ENCODE results near the gene STARD3. TPM values are rescaled to one million over a fixed set of nuclear protein-coding genes. Genes with fewer than 3 reads are reported as not detected.

STARD3 gene
- total and polyA plus RNA-seq, 4 donors, result 27.4 to 79.7 (median 64.8) TPM

GRCh38 chr17:39663688-39664580, 27.0 kb downstream of the STARD3 start:
- Histone ChIP-seq H3K36me3 (ENCODE audit: control insufficient read depth in 4 of 4, insufficient read depth in 4 of 4, low read length in 4 of 4) (peaks cover 0 to 35% (median 5%) of the 10 kb centered on the region in 4 donors), H3K4me1 (ENCODE audit: control insufficient read depth in 5 of 5, insufficient read depth in 5 of 5, low read length in 5 of 5) (peaks cover 0 to 54% (median 8%) of the 10 kb centered on the region in 5 donors), H3K9me3 (ENCODE audit: control insufficient read depth in 4 of 4, insufficient read depth in 3 of 4, low read length in 3 of 4) (no peaks in the 10 kb centered on the region), H3K27ac (ENCODE audit: low read depth in 1 of 2, low read length in 1 of 2) (peak overlapping the region; percentile 0 to 91), H3K9ac (ENCODE audit: insufficient read depth in 1 of 2, low read length in 2 of 2) (no peak overlapping the region), H3K4me3 (no peak overlapping the region), H3K27me3 (ENCODE audit: control insufficient read depth in 3 of 3, insufficient read depth in 3 of 3, low read length in 2 of 3) (peaks cover 0 to 10% (median 4%) of the 10 kb centered on the region in 3 donors)
- ATAC-seq (ENCODE audit: insufficient read depth, low FRiP score) (no peak), DNase-seq (no peak)
- TF ChIP-seq CTCF (IDR thresholded peaks at IDR 0.05; ENCODE audit: control extremely low read depth, extremely low read depth), result no peak
- 57 to 73% methylated on average over 17 of the region's 17 CpGs for WGBS, 2 donors

GRCh38 chr17:39664581-39665561, 27.9 kb downstream of the STARD3 start, which contains the start of gene TCAP:
TSS of gene TCAP (plus strand) at chr17:39665349. CDS start at chr17:39665360, 11 bp downstream.
- WGBS, 2 donors, result 65% methylated on average over 15 of the region's 15 CpGs
- DNase-seq (peak in 1 of 3 donors; percentile 34), ATAC-seq (ENCODE audit: insufficient read depth, low FRiP score) (no peak)
- no peaks in the 10 kb centered on the region for H3K9me3 ChIP-seq (ENCODE audit: control insufficient read depth in 4 of 4, insufficient read depth in 3 of 4, low read length in 3 of 4)
- peaks cover 0 to 29% (median 5%) of the 10 kb centered on the region in 4 donors for H3K36me3 ChIP-seq (ENCODE audit: control insufficient read depth in 4 of 4, insufficient read depth in 4 of 4, low read length in 4 of 4)
- no peak within 1 kb of the TSS for H3K4me3 ChIP-seq
- peaks cover 0 to 54% (median 5%) of the 10 kb centered on the region in 5 donors for H3K4me1 ChIP-seq (ENCODE audit: control insufficient read depth in 5 of 5, insufficient read depth in 5 of 5, low read length in 5 of 5)
- no peak within 1 kb of the TSS for H3K9ac ChIP-seq (ENCODE audit: insufficient read depth in 1 of 2, low read length in 2 of 2)
- H3K27me3 ChIP-seq (ENCODE audit: control insufficient read depth in 3 of 3, insufficient read depth in 3 of 3, low read length in 2 of 3), result peaks cover 0 to 10% (median 4%) of the 10 kb centered on the region in 3 donors
- no peak for TF ChIP-seq CTCF (IDR thresholded peaks at IDR 0.05; ENCODE audit: control extremely low read depth, extremely low read depth)
- H3K27ac ChIP-seq (ENCODE audit: low read depth in 1 of 2, low read length in 1 of 2), result peak within 1 kb of the TSS; percentile 15 to 91

- no peak for ATAC-seq (ENCODE audit: insufficient read depth, low FRiP score)
- no peaks in the 10 kb centered on the region for H3K9me3 ChIP-seq (ENCODE audit: control insufficient read depth in 4 of 4, insufficient read depth in 3 of 4, low read length in 3 of 4)
- H3K4me3 ChIP-seq, result no peak overlapping the region
- TF ChIP-seq CTCF (IDR thresholded peaks at IDR 0.05; ENCODE audit: control extremely low read depth, extremely low read depth), result no peak
- peaks cover 0 to 20% (median under 1%) of the 10 kb centered on the region in 4 donors for H3K36me3 ChIP-seq (ENCODE audit: control insufficient read depth in 4 of 4, insufficient read depth in 4 of 4, low read length in 4 of 4)
- peak in 1 of 3 donors; percentile 50 for DNase-seq
- H3K4me1 ChIP-seq (ENCODE audit: control insufficient read depth in 5 of 5, insufficient read depth in 5 of 5, low read length in 5 of 5), result peaks cover 0 to 46% (median 0%) of the 10 kb centered on the region in 5 donors
- WGBS, 2 donors, result 70 to 76% methylated on average over 17 of the region's 17 CpGs
- peaks cover 0 to 10% (median 4%) of the 10 kb centered on the region in 3 donors for H3K27me3 ChIP-seq (ENCODE audit: control insufficient read depth in 3 of 3, insufficient read depth in 3 of 3, low read length in 2 of 3)
- H3K27ac ChIP-seq (ENCODE audit: low read depth in 1 of 2, low read length in 1 of 2), result peak overlapping the region; percentile 15 to 91
- no peak overlapping the region for H3K9ac ChIP-seq (ENCODE audit: insufficient read depth in 1 of 2, low read length in 2 of 2)
These were observed 28.8 kb downstream of the STARD3 start for GRCh38 chr17:39665642-39666224.

Measured in lung (tissue), 12 donors.